ENCODE results near the gene POFUT2.

DNA sequence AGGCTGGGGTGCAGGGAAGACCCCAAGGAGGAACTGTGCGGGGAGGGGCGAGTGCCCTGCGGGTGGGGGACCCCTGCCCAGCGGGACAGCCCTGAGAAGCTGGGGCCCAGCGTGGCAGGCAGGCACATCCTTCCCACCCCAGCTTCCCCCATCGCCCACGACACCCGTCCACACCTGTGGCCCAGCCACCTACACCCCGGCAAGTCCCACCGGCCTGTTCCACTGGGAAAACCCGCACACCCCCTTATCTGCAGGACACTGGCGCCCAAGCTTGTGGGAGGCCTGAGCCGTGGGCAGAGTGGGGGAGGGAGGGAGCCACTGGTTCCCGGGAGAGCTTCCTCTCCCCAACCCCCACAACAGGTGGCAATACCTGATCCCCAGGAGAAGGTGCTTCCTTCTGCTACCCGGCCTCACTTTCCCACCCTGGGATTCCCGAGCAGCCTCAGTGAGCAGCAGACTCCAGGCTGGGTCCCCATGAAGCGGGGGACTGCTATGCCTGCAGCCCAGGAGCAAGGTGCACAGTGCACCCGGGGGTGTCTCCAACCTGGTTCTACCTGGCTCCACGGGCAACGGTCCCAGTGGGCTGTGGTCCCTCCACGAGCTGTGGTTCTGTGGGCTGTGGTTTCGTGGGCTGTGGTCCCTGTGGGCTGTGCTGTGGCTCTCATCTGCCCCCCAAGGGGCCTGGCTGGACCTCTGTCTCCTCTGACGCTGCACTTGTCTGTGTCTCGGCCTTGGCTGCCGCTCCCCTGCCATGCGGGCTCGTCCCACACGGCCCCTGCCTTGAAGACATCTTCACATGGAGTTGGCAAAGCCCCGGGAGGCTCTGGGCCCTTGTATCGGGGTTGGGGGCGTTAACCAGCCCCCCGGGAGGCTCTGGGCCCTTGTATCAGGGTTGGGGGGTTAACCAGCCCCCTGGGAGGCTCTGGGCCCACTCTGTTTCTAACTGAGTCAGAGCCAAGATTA, 37.8 kb upstream of the POFUT2 start:
- TF ChIP-seq, protein P1, sequence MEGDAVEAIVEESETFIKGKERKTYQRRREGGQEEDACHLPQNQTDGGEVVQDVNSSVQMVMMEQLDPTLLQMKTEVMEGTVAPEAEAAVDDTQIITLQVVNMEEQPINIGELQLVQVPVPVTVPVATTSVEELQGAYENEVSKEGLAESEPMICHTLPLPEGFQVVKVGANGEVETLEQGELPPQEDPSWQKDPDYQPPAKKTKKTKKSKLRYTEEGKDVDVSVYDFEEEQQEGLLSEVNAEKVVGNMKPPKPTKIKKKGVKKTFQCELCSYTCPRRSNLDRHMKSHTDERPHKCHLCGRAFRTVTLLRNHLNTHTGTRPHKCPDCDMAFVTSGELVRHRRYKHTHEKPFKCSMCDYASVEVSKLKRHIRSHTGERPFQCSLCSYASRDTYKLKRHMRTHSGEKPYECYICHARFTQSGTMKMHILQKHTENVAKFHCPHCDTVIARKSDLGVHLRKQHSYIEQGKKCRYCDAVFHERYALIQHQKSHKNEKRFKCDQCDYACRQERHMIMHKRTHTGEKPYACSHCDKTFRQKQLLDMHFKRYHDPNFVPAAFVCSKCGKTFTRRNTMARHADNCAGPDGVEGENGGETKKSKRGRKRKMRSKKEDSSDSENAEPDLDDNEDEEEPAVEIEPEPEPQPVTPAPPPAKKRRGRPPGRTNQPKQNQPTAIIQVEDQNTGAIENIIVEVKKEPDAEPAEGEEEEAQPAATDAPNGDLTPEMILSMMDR (IDR thresholded peaks at IDR 0.05; ENCODE audit: poor library complexity, severe bottlenecking): no peak
- no peak for TF ChIP-seq EZH2 (IDR thresholded peaks at IDR 0.05; ENCODE audit: borderline replicate concordance, insufficient read depth, low read length, poor library complexity, severe bottlenecking)
- TF ChIP-seq REST (IDR thresholded peaks at IDR 0.05; ENCODE audit: borderline replicate concordance): no peak
- no peak for TF ChIP-seq EP300 (conservative IDR thresholded peaks at IDR 0.05; ENCODE audit: poor library complexity, severe bottlenecking)
- no peak for TF ChIP-seq MXI1 (conservative IDR thresholded peaks at IDR 0.05; ENCODE audit: poor library complexity, severe bottlenecking)
- no peak for TF ChIP-seq RAD21 (conservative IDR thresholded peaks at IDR 0.05)
- no peak for TF ChIP-seq TAF1 (IDR thresholded peaks at IDR 0.05; ENCODE audit: low read depth)
